K562 (cell line): ENCODE data around the gene PGPEP1. TPM values are rescaled to one million over a fixed set of nuclear protein-coding genes. Genes with fewer than 3 reads are reported as not detected.

Experiments
- BCOR ChIP-seq: fragments of 450-650 bp; IDR thresholded peaks from 2 replicates; pipeline ENCODE4 v1.6.1; 2016
- BRD9 ChIP-seq: fragments of 450-650 bp; IDR thresholded peaks from 2 replicates; pipeline ENCODE4 v1.6.1; 2018; ENCODE audit warnings: low read depth; ENCODE audit not compliant: partially characterized antibody
- CREM ChIP-seq: IDR thresholded peaks from 2 replicates; pipeline ENCODE4 v1.6.1; 2014; ENCODE audit warnings: antibody characterized with exemption, low read depth
- CTCF ChIP-seq, 3 experiments: IDR thresholded peaks in 2 of 3; conservative IDR thresholded peaks in 1 of 3; 2 replicates each; pipeline ENCODE4 v1.5.1; 2011 to 2012; ENCODE audit warnings: low read length in 3 of 3, mild to moderate bottlenecking in 3 of 3, control low read depth in 2 of 3, improper control_type of control experiment in 1 of 3, inconsistent platforms in 1 of 3, low read depth in 1 of 3, mixed read lengths in 1 of 3, moderate library complexity in 1 of 3; ENCODE audit not compliant: insufficient read depth in 2 of 3
- ESRRA ChIP-seq: fragments of 450-650 bp; IDR thresholded peaks from 2 replicates; pipeline ENCODE4 v1.6.1; 2014; ENCODE audit warnings: low read depth, mild to moderate bottlenecking, moderate library complexity, borderline replicate concordance
- FOXM1 ChIP-seq, 2 experiments: fragments of 450-650 bp in 1 of 2; sonication (generic) in 1 of 2; formaldehyde crosslinking in 1 of 2; IDR thresholded peaks; 2 replicates each; pipeline versions ENCODE4 v1.6.1 to v1.9.0; 2017 to 2022; ENCODE audit warnings: low read depth in 2 of 2, mild to moderate bottlenecking in 2 of 2, missing genetic modification reagents in 1 of 2, moderate library complexity in 1 of 2
- FOXP1 ChIP-seq: sonication (generic); formaldehyde crosslinking; IDR thresholded peaks from 2 replicates; pipeline ENCODE4 v1.8.0; 2022; ENCODE audit warnings: mild to moderate bottlenecking, missing genetic modification reagents
- GATA2 ChIP-seq: sonication (generic); formaldehyde crosslinking; IDR thresholded peaks from 2 replicates; pipeline ENCODE4 v1.4.0; 2020; ENCODE audit warnings: mild to moderate bottlenecking, missing genetic modification reagents
- HDAC1 ChIP-seq, 2 experiments: fragments of 450-650 bp; IDR thresholded peaks; 2 replicates each; pipeline ENCODE4 v1.6.1; 2016 to 2017; ENCODE audit warnings: inconsistent platforms in 1 of 2, mild to moderate bottlenecking in 1 of 2, moderate library complexity in 1 of 2
- IRF1 ChIP-seq: sonication (generic); formaldehyde crosslinking; IDR thresholded peaks from 2 replicates; pipeline ENCODE4 v1.8.0; 2022; ENCODE audit warnings: missing genetic modification reagents, mild to moderate bottlenecking, borderline replicate concordance
- MAFG ChIP-seq: fragments of 450-650 bp; conservative IDR thresholded peaks from 2 replicates; pipeline ENCODE4 v1.6.1; 2016; ENCODE audit warnings: missing genetic modification characterization, missing compliant biosample characterization
- NONO ChIP-seq, 2 experiments: fragments of 200-400 bp in 1 of 2; fragments of 450-650 bp in 1 of 2; formaldehyde crosslinking in 1 of 2; IDR thresholded peaks; 2 replicates each; pipeline ENCODE4 v1.6.1; 2017; ENCODE audit warnings: low read depth in 2 of 2, mild to moderate bottlenecking in 2 of 2, moderate library complexity in 2 of 2, low read length in 1 of 2
- RBM25 ChIP-seq: fragments of 200-400 bp; formaldehyde crosslinking; IDR thresholded peaks from 2 replicates; pipeline ENCODE4 v1.6.1; 2018; ENCODE audit warnings: low read length, low read depth, moderate library complexity; ENCODE audit not compliant: severe bottlenecking
- SMC3 ChIP-seq: conservative IDR thresholded peaks from 2 replicates; pipeline ENCODE4 v1.6.1; 2011; ENCODE audit warnings: low read depth, low read length, improper control_type of control experiment; ENCODE audit not compliant: insufficient read depth
- SUPT5H ChIP-seq: fragments of 450-650 bp; IDR thresholded peaks from 2 replicates; pipeline ENCODE4 v1.6.1; 2016
- TARDBP ChIP-seq: fragments of 450-650 bp; IDR thresholded peaks from 2 replicates; pipeline ENCODE4 v1.6.1; 2016
- TRIM25 ChIP-seq: fragments of 450-650 bp; IDR thresholded peaks from 2 replicates; pipeline ENCODE4 v1.7.0; 2016; ENCODE audit warnings: borderline replicate concordance
- ZBED1 ChIP-seq: IDR thresholded peaks from 2 replicates; pipeline ENCODE4 v1.6.1; 2014
- ZFX ChIP-seq: sonication (generic); formaldehyde crosslinking; IDR thresholded peaks from 2 replicates; pipeline ENCODE4 v1.8.0; 2022; ENCODE audit warnings: mild to moderate bottlenecking, missing genetic modification reagents, moderate library complexity
- polyA plus RNA-seq, 8 experiments: library from polyadenylated mRNA; depleted of rRNA in 4 of 8; stranded (reverse) in 5 of 8; unstranded in 3 of 8; fragments of >200 nt; fragmentation: Nextera tagmentation in 2 of 8; fragmentation: Illumina TruSeq in 1 of 8; extraction: Ambion mirVana in 2 of 8; extraction: Trizol in 1 of 8; gene quantifications; 2 replicates each; pipeline versions ENCODE4 v1.2.1 to v1.2.3, GENCODE V29; 2011 to 2014; ENCODE audit warnings: inconsistent platforms in 1 of 8, missing spikeins in 1 of 8
- total RNA-seq, 7 experiments: library from RNA; depleted of rRNA in 6 of 7; stranded (reverse); fragments of >200 nt in 6 of 7; fragmentation: Illumina TruSeq in 2 of 7; extraction: Trizol in 2 of 7; gene quantifications; 2 replicates each; pipeline versions ENCODE4 v1.2.1 to v1.2.3, GENCODE V29; 2011 to 2021; ENCODE audit warnings: low replicate concordance in 1 of 7
- TF ChIP-seq, protein P1 (sequence below): IDR thresholded peaks from 2 replicates; pipeline ENCODE4 v1.6.1; 2011; ENCODE audit warnings: borderline replicate concordance, low read depth, mild to moderate bottlenecking, moderate library complexity, low read length; ENCODE audit not compliant: insufficient read depth, poor library complexity, severe bottlenecking

Gene PGPEP1
- total and polyA plus RNA-seq, 9 of the 15 experiments (the other 6 are each of a cell fraction or from before 2014, with no cell fraction given), result 10.0 to 69.6 (median 33.5) TPM

DNA sequence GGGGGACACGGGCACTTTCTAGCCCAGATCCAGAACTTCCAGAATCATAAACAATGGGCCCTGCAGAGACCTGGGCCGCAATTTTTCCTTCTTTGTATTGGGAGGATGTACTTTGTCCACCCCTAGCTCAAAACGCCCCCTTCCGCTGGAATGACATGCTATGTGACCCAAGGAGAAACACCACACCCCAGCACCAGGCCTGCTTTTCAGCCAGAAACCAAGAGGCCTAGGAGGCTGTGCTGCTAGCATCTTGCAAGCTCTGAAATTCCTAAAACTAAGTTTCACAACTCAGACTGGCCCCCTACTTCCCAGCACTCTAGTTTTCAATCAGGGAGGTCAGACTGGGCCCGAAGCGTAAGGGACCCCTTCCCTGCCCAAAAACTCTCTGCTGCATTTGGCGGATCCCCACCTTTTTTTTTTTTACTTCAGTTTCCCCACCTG lies 18.1 kb upstream of the PGPEP1 start (continued):
- 0 out of 2 replicates have a peak, but pooled peaks have one; percentile 20 for TF ChIP-seq IRF1
- 0 out of 4 replicates have a peak, but pooled peaks of 1 of the 2 experiments have one; percentile 6 for TF ChIP-seq HDAC1 (IDR thresholded peaks at IDR 0.05)
- TF ChIP-seq SUPT5H, result 0 out of 2 replicates have a peak, but pooled peaks have one; percentile 17
- peak; percentile 71 for TF ChIP-seq ZFX (CRISPR knock-in tag)
- TF ChIP-seq BCOR, result peak; percentile 48; the same call in 1 of the 2 replicates
- TF ChIP-seq MAFG, result no peak
- TF ChIP-seq FOXM1 (IDR thresholded peaks at IDR 0.05; ENCODE audit: low read depth), result no peak
- TF ChIP-seq FOXM1 (CRISPR knock-in tag; IDR thresholded peaks at IDR 0.05; ENCODE audit: low read depth), result 0 out of 2 replicates have a peak, but pooled peaks have one; percentile 5
- 0 out of 2 replicates have a peak, but pooled peaks have one; percentile 14 for TF ChIP-seq SMC3
- TF ChIP-seq NONO (IDR thresholded peaks at IDR 0.05; ENCODE audit: low read depth in 2 of 2, low read length in 1 of 2), result 0 out of 4 replicates have a peak, but pooled peaks of 1 of the 2 experiments have one; percentile 44
- TF ChIP-seq BRD9, result peak; percentile 81
- TF ChIP-seq GATA2 (CRISPR knock-in tag), result no peak
- 0 out of 2 replicates have a peak, but pooled peaks have one; percentile 13 for TF ChIP-seq ESRRA
- TF ChIP-seq CTCF (IDR thresholded peaks at IDR 0.05 in 2 of 3, conservative IDR thresholded peaks at IDR 0.05 in 1 of 3; ENCODE audit: insufficient read depth in 2 of 3, low read depth in 1 of 3, low read length in 3 of 3), result peak; percentile 58 to 63 (median 62)
- no peak for TF ChIP-seq TARDBP
- TF ChIP-seq CREM, result peak; percentile 45; the same call in 1 of the 2 replicates
- 0 out of 2 replicates have a peak, but pooled peaks have one; percentile 56 for TF ChIP-seq TRIM25
- 0 out of 2 replicates have a peak, but pooled peaks have one; percentile 29 for TF ChIP-seq FOXP1 (CRISPR knock-in tag)
- TF ChIP-seq, protein P1, sequence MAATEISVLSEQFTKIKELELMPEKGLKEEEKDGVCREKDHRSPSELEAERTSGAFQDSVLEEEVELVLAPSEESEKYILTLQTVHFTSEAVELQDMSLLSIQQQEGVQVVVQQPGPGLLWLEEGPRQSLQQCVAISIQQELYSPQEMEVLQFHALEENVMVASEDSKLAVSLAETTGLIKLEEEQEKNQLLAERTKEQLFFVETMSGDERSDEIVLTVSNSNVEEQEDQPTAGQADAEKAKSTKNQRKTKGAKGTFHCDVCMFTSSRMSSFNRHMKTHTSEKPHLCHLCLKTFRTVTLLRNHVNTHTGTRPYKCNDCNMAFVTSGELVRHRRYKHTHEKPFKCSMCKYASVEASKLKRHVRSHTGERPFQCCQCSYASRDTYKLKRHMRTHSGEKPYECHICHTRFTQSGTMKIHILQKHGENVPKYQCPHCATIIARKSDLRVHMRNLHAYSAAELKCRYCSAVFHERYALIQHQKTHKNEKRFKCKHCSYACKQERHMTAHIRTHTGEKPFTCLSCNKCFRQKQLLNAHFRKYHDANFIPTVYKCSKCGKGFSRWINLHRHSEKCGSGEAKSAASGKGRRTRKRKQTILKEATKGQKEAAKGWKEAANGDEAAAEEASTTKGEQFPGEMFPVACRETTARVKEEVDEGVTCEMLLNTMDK, result peak; percentile 32
- 0 out of 2 replicates have a peak, but pooled peaks have one; percentile 15 for TF ChIP-seq ZBED1
- TF ChIP-seq RBM25, result peak; percentile 33
